M059J (cell line): ENCODE measurements around the gene DCAF6. TPM values are rescaled to one million over a fixed set of nuclear protein-coding genes. Genes with fewer than 3 reads are reported as not detected.

Source experiments
- DNase-seq: peaks from one replicate; pipeline ENCODE4 v3.0.0-alpha.2; 2012; ENCODE audit warnings: low read depth
- total RNA-seq: library from RNA; depleted of rRNA; stranded (reverse); fragments of >200 nt; shearing (Covaris generic); gene quantifications from 2 replicates; pipeline ENCODE4 v1.2.3, GENCODE V29; 2014; rRNA removed

Gene DCAF6
- total RNA-seq, 1 experiment from 2014 or later = 53.5 TPM

- no peak for DNase-seq
Measured at GRCh38 chr1:168106274-168106673, 169.8 kb downstream of the DCAF6 start.

GRCh38 chr1:168110896-168111545, 174.5 kb downstream of the DCAF6 start:
- DNase-seq = no peak

GRCh38 chr1:168112673-168113305, 176.3 kb downstream of the DCAF6 start:
- DNase-seq = peak; percentile 95

- DNase-seq = no peak
Measured at GRCh38 chr1:168114845-168115244, 178.4 kb downstream of the DCAF6 start.

- no peak for DNase-seq
Measured at GRCh38 chr1:168116327-168116799, 179.9 kb downstream of the DCAF6 start.

- DNase-seq = no peak
Measured at GRCh38 chr1:168119750-168120149, 183.3 kb downstream of the DCAF6 start.

- DNase-seq = peak; percentile 80
Measured at GRCh38 chr1:168121401-168122011, 185.0 kb downstream of the DCAF6 start.

GRCh38 chr1:168125051-168125450, 188.6 kb downstream of the DCAF6 start:
- DNase-seq = no peak

Other genes starting within 250 kb of the DCAF6 start
- 79.3 and 110 TPM in 2 replicates for gene MPZL1, start 214.7 kb upstream of the DCAF6 start, total RNA-seq
- 0.15 TPM in 1 of 2 replicates, not detected in the other for gene ADCY10, start 22.5 kb upstream of the DCAF6 start, total RNA-seq
- 91.3 and 99.4 TPM in 2 replicates for gene MPC2, start 389 bp downstream of the DCAF6 start, total RNA-seq
- 9.2 and 15.2 TPM in 2 replicates for gene GPR161, start 200.2 kb downstream of the DCAF6 start, total RNA-seq
- gene TIPRL, start 242.3 kb downstream of the DCAF6 start, total RNA-seq = 41.7 and 65.9 TPM in 2 replicates